HG02981 (cell line): ENCODE results near the gene TKTL1.
"Not testable (repeated sequence)": the region's sequence is repeated elsewhere in the genome, so short reads cannot be mapped to it uniquely, and the experiment has no call there.

ENCODE experiments used
- ATAC-seq: cut with Tn5 transposase; IDR thresholded peaks from one replicate; pipeline ENCODE4 v1.9.1; 2021; ENCODE audit warnings: mild to moderate bottlenecking, moderate library complexity; ENCODE audit not compliant: unreplicated experiment

The TKTL1 gene

DNA sequence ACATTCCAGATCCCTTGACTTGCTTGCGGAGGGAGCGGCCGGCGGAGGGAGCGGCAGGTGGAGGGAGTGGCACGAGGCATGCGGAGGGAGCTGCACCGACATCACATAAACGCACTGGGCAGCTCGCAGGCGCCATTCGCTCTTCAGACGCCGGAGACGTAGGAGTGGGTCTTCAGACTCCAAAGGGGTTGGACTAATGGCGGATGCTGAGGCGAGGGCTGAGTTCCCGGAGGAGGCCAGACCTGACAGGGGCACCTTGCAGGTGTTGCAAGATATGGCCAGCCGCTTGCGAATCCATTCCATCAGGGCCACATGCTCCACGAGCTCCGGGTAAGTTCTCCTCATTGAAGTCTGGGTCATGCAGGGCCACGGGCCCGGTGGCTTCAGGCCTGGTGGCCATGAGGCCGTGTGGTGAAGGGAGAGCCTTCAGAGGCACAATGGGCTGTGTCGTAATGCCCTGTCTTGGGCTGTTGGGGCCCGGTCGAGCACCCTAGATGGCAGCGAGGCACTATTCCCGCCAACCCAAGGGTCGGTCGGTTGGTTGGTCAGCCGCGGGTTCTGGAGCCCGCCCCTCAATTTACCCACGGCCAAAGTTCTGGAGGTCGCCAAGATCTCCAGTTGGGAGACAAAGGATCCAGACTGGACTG, at the start of gene TKTL1:
Gene TKTL1, plus strand, starts transcription at position 132 of the 647 bp plus-strand sequence. Its CDS starts 65 bp downstream, at position 197.
- no peak for ATAC-seq

DNA sequence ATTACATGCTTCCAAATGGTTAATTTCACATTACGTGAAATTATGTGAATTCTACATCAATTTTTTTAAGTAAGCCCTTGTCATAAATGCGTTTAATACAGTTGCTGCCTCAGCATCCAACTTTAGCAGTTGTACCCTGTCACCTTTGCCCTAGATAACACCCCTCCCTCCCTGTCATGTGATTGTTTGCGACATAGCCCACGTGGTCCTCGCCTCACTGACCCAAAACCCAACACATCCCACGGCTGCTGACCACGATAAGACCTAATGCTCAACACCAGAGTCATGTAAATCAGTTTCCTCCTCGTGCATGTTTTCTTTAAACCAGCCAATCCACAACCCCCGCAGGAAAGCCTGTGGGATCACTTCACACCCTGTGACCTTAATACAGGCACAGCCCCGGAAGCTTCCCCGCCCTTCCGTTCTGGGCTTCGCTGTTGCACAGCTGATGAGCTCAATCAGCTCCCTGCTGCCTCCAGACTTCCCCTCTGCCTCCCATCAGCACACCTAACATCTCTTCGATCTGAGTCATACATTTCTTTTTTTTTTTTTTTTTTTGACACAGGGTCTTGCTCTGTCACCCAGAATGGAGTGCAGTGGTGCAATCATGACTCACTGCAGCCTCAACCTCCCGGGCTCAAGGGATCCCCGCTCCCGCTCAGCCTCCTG, 48.1 kb upstream of the TKTL1 start:
- not testable (repeated sequence) for ATAC-seq

- ATAC-seq: not testable (repeated sequence)
Measured at GRCh38 chrX:154248076-154248475, 47.5 kb upstream of the TKTL1 start.

DNA sequence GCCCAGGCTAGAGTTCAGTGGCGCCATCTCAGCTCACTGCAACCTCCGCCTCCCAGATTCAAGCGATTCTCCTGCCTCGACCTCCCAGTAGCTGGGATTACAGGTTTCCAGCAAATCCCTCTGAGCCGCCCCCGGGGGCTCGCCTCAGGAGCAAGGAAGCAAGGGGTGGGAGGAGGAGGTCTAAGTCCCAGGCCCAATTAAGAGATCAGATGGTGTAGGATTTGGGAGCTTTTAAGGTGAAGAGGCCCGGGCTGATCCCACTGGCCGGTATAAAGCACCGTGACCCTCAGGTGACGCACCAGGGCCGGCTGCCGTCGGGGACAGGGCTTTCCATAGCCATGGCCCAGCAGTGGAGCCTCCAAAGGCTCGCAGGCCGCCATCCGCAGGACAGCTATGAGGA, 38.3 kb upstream of the TKTL1 start, which contains the start of gene OPN1MW3:
Gene OPN1MW3, plus strand, starts transcription at position 301 of the 400 bp plus-strand sequence. Its CDS starts 38 bp downstream, at position 339.
- not testable (repeated sequence) for ATAC-seq

- not testable (repeated sequence) for ATAC-seq
Measured at GRCh38 chrX:154258711-154259110, 36.9 kb upstream of the TKTL1 start.

GRCh38 chrX:154263072-154263471, 32.5 kb upstream of the TKTL1 start:
- ATAC-seq: not testable (repeated sequence)

GRCh38 chrX:154269245-154269644, 26.4 kb upstream of the TKTL1 start:
- ATAC-seq: not testable (repeated sequence)

DNA sequence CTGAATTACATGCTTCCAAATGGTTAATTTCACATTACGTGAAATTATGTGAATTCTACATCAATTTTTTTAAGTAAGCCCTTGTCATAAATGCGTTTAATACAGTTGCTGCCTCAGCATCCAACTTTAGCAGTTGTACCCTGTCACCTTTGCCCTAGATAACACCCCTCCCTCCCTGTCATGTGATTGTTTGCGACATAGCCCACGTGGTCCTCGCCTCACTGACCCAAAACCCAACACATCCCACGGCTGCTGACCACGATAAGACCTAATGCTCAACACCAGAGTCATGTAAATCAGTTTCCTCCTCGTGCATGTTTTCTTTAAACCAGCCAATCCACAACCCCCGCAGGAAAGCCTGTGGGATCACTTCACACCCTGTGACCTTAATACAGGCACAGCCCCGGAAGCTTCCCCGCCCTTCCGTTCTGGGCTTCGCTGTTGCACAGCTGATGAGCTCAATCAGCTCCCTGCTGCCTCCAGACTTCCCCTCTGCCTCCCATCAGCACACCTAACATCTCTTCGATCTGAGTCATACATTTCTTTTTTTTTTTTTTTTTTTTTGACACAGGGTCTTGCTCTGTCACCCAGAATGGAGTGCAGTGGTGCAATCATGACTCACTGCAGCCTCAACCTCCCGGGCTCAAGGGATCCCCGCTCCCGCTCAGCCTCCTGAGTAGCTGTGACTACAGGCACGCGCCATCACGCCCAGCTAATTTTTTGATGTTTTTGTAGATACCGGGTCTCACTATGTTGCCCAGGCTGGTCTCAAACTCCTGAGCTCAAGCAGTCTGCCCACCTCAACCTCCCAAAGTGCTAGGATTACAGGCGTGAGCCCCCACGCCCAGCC, 10.9 kb upstream of the TKTL1 start:
- not testable (repeated sequence) for ATAC-seq

GRCh38 chrX:154286406-154286805, 9.2 kb upstream of the TKTL1 start:
- ATAC-seq: not testable (repeated sequence)

GRCh38 chrX:154294791-154295574, 612 bp upstream of the TKTL1 start, which contains the start of gene TEX28:
TEX28 (minus strand) TSS chrX:154295124; CDS start chrX:154292117, 3,007 bp downstream.
- no peak for ATAC-seq

- ATAC-seq: no peak
Measured at GRCh38 chrX:154296731-154297130, 1.1 kb downstream of the TKTL1 start.

DNA sequence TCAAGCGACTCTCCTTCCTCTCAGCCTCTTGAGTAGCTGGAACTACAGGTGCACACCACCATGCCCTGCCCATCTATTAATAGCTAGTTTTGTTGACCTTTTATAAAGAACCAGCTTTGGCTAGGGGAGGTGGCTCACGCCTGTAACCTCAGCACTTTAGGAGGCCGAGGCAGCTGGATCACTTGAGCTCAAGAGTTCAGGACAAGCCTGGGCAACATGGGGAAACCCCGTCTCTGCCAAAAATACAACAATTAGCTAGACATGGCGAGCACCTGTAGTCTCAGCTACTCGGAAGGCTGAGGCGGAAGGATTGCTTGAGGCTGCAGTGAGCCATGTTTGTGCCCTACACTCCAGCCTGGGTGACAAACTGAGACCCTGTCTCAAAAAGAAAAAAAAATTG, 2.7 kb downstream of the TKTL1 start:
- ATAC-seq: no peak

DNA sequence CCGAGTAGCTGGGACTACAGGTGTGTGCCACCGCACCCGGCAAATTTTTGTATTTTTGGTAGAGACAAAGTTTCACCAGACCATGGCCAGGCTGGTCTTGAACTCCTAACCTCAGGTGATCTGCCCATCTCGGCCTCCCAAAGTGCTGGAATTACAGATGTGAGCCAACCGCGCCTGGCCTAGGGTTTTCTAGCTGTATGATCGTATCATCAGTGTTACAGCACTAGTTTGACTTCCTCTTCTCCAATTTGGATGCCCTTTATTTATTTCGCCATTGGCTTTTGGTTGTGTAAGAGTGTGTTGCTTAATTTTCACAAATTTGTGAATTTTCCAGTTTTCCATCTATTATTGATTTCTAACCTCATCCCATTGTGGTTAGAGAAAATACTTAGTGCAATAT, 5.2 kb downstream of the TKTL1 start:
- ATAC-seq: no peak

DNA sequence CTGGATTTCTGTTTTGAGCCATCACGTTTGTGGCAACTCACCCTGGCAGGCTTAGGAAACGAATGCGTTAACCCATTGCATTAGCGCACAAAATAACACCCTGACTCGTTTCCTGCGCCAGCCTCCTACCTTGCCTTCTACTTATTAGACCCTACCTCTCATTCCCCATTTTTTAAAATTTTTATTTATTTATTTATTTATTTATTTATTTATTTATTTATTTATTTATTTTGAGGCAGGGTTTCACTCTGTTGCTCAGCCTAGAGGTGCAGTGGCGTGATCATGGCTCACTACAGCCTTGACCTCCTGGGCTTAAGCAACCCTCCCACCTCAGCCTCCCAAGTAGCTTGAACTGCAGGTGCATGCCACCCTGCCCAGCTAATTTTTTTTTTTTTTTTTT, 7.4 kb downstream of the TKTL1 start:
- ATAC-seq: not testable (repeated sequence)

DNA sequence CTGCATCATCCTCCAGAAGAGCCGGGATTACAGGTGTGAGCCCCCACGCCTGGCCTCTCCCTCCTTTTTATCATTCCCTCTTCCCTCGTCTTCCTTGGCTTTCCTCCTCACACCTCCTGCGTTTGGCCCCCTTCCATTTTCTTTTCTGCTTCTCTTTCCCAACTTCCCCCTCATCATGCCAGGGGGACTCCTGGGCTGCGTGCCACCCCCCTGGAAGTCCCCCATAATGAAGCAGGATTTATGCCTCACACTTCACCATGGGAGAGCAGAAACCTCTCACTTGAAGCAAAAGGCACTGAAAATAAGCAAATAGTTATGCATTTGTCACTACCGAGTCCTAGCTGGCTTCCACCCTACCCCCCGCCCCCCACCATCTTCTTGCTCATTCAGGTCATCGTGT, 7.9 kb downstream of the TKTL1 start:
- no peak for ATAC-seq

GRCh38 chrX:154304846-154305245, 9.3 kb downstream of the TKTL1 start:
- no peak for ATAC-seq

GRCh38 chrX:154305541-154306205, 10.1 kb downstream of the TKTL1 start:
- no peak for ATAC-seq

GRCh38 chrX:154307202-154307601, 11.6 kb downstream of the TKTL1 start:
- no peak for ATAC-seq

- ATAC-seq: no peak
Measured at GRCh38 chrX:154308108-154308946, 12.7 kb downstream of the TKTL1 start.
